ENCODE results near the gene BAX. TPM values are rescaled to one million over a fixed set of nuclear protein-coding genes. Genes with fewer than 3 reads are reported as not detected.

Gene BAX
- total and polyA plus RNA-seq, 2 of the 13 experiments (the other 11 are each of a cell fraction or from before 2014, with no cell fraction given), result 139 to 176 TPM

DNA sequence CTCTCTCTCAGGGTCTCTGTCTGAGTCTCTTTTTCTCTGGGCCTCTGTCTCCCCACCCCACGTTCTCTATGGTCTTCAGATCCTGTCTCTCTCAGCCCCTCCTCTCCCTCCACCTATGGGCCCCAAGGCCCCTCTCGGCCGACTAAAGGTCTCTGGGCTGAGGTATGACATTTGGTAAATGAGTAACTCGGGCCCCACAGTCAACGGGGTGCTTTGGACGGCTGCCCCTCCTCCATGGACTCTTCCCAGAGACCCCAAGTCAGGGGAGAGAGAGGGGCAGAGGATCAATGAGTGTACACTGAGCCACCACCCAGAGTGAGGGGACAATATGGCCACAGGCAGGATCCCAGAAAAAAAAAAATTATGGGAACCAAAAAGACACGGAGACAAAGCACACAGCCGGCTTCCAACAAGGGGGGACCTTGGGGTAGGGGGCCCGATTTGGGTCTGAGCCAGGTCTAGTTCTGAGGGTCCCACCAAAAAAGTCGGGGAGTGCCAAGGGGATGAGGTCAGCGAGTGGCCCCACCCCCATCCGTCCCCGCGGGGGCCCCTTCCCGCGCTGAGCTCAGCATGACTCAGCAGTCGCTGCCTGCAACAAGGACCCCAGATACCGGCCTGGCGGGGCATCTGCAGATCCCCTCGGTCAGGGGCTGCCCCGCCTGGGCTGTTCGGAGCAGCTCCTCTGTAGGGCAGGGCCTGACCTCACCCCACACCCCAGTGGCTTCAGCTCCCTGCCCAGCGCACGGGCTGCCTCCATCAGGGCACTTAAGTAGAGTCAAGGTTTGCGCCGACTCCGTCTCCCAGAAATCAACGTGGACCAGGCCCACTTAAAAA lies 8.9 kb downstream of the BAX start (continued):
- TF ChIP-seq, protein P1, sequence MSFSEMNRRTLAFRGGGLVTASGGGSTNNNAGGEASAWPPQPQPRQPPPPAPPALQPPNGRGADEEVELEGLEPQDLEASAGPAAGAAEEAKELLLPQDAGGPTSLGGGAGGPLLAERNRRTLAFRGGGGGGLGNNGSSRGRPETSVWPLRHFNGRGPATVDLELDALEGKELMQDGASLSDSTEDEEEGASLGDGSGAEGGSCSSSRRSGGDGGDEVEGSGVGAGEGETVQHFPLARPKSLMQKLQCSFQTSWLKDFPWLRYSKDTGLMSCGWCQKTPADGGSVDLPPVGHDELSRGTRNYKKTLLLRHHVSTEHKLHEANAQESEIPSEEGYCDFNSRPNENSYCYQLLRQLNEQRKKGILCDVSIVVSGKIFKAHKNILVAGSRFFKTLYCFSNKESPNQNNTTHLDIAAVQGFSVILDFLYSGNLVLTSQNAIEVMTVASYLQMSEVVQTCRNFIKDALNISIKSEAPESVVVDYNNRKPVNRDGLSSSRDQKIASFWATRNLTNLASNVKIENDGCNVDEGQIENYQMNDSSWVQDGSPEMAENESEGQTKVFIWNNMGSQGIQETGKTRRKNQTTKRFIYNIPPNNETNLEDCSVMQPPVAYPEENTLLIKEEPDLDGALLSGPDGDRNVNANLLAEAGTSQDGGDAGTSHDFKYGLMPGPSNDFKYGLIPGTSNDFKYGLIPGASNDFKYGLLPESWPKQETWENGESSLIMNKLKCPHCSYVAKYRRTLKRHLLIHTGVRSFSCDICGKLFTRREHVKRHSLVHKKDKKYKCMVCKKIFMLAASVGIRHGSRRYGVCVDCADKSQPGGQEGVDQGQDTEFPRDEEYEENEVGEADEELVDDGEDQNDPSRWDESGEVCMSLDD (CRISPR knock-in tag; IDR thresholded peaks at IDR 0.05; ENCODE audit: borderline replicate concordance), result peak; percentile 99
- TF ChIP-seq XRCC5 (optimal IDR thresholded peaks at IDR 0.05; ENCODE audit: low read length), result peak; percentile 86
- TF ChIP-seq U2AF1 (optimal IDR thresholded peaks at IDR 0.05; ENCODE audit: low read depth, low read length), result peak; percentile 89
- no peak for TF ChIP-seq FOXM1 (CRISPR knock-in tag; IDR thresholded peaks at IDR 0.05)
- peak; percentile 71 for TF ChIP-seq MAX (IDR thresholded peaks at IDR 0.05)
- TF ChIP-seq, protein P2, sequence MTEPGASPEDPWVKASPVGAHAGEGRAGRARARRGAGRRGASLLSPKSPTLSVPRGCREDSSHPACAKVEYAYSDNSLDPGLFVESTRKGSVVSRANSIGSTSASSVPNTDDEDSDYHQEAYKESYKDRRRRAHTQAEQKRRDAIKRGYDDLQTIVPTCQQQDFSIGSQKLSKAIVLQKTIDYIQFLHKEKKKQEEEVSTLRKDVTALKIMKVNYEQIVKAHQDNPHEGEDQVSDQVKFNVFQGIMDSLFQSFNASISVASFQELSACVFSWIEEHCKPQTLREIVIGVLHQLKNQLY (CRISPR knock-in tag; IDR thresholded peaks at IDR 0.05), result 0 out of 2 replicates have a peak, but pooled peaks have one; percentile 11
- 0 out of 2 replicates have a peak, but pooled peaks have one; percentile 81 for TF ChIP-seq ZNF878 (CRISPR knock-in tag; IDR thresholded peaks at IDR 0.05)
- peak; percentile 73 for TF ChIP-seq NR2C2 (CRISPR knock-in tag; IDR thresholded peaks at IDR 0.05; ENCODE audit: borderline replicate concordance)
- TF ChIP-seq NFIC (IDR thresholded peaks at IDR 0.05; ENCODE audit: low read length), result peak; percentile 56
- peak; percentile 55; the same call in 1 of the 2 replicates for TF ChIP-seq NFKBIZ (CRISPR knock-in tag; IDR thresholded peaks at IDR 0.05)
- peak; percentile 65; the same call in 1 of the 2 replicates for TF ChIP-seq CBFB (CRISPR knock-in tag; IDR thresholded peaks at IDR 0.05)
- TF ChIP-seq TGIF2 (CRISPR knock-in tag; IDR thresholded peaks at IDR 0.05), result peak; percentile 43
- no peak; the same call in 1 of the 2 replicates for TF ChIP-seq ZHX1 (CRISPR knock-in tag; IDR thresholded peaks at IDR 0.05; ENCODE audit: low read depth)
- TF ChIP-seq HNRNPUL1 (IDR thresholded peaks at IDR 0.05; ENCODE audit: low read depth, low read length), result 0 out of 2 replicates have a peak, but pooled peaks have one; percentile 63
- no peak for TF ChIP-seq ZNF550 (CRISPR knock-in tag; IDR thresholded peaks at IDR 0.05; ENCODE audit: borderline replicate concordance)
- peak; percentile 89 for TF ChIP-seq ZNF501 (CRISPR knock-in tag; IDR thresholded peaks at IDR 0.05)
- TF ChIP-seq, protein P3, sequence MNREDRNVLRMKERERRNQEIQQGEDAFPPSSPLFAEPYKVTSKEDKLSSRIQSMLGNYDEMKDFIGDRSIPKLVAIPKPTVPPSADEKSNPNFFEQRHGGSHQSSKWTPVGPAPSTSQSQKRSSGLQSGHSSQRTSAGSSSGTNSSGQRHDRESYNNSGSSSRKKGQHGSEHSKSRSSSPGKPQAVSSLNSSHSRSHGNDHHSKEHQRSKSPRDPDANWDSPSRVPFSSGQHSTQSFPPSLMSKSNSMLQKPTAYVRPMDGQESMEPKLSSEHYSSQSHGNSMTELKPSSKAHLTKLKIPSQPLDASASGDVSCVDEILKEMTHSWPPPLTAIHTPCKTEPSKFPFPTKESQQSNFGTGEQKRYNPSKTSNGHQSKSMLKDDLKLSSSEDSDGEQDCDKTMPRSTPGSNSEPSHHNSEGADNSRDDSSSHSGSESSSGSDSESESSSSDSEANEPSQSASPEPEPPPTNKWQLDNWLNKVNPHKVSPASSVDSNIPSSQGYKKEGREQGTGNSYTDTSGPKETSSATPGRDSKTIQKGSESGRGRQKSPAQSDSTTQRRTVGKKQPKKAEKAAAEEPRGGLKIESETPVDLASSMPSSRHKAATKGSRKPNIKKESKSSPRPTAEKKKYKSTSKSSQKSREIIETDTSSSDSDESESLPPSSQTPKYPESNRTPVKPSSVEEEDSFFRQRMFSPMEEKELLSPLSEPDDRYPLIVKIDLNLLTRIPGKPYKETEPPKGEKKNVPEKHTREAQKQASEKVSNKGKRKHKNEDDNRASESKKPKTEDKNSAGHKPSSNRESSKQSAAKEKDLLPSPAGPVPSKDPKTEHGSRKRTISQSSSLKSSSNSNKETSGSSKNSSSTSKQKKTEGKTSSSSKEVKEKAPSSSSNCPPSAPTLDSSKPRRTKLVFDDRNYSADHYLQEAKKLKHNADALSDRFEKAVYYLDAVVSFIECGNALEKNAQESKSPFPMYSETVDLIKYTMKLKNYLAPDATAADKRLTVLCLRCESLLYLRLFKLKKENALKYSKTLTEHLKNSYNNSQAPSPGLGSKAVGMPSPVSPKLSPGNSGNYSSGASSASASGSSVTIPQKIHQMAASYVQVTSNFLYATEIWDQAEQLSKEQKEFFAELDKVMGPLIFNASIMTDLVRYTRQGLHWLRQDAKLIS (CRISPR knock-in tag; IDR thresholded peaks at IDR 0.05), result peak; percentile 87
- TF ChIP-seq AHR (CRISPR knock-in tag; IDR thresholded peaks at IDR 0.05), result peak; percentile 70
